ENCODE measurements around the gene SORT1. TPM values are rescaled to one million over a fixed set of nuclear protein-coding genes. Genes with fewer than 3 reads are reported as not detected.
A peak's percentile ranks its signal among the peaks of the same experiment; 100 is the strongest.
"Not testable (repeated sequence)": the region's sequence is repeated elsewhere in the genome, so short reads cannot be mapped to it uniquely, and the experiment has no call there.

SORT1 gene
- total RNA-seq = 100 to 1,000 TPM in 2 of 4 donors, 10 to 100 TPM in 2; 24.8 to 124 (median 96.0) TPM

DNA sequence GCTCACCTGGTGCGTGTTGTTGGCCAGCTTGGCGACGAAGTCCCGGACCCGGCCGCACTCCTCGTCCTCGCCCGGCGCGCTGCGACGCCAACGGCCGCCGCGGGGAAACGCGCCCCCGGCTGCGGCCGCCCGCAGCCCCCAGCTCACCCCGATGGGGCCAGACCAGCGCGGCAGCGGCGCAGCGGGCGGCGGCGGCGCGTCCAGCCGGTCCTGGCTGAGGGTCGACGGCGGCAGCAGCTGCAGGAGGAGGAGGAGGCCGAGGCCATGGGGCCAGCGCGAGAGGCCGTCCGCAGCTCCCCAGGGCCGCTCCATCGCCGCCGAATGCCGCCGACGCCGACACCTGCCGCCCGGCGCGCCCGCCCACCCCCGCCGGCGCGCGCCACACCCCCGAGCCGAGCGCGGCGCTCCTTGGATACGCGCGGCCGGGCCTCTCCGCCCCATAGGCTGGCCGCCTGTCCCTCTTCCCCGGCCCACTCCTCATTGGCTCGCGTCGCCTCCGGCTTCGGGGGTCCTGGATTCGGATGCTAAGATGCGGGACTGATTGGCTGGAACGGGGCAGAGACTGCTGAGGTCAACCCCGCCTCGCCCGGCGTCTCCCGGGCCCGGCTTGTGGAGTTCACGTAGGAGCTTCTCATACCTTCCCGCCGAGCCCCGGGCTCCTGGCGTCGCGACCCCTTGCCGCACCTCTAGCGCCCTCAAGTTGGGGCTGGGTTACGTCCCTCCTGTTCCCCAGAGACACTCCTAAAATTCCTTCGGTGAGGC is at the start of gene SORT1:
TSS of gene SORT1 (minus strand) at position 338 of the 762 bp plus-strand sequence. CDS start at position 312, 26 bp downstream.
- Histone ChIP-seq H3K4me3 (peak within 1 kb of the TSS; percentile 29 to 93 (median 68)), H3K27ac (peak within 1 kb of the TSS; percentile 27 to 92 (median 74)), H3K36me3 (peaks cover 0 to 20% (median 0%) of the 10 kb centered on the region in 3 donors), H3K27me3 (no peaks in the 10 kb centered on the region), H3K4me1 (peaks cover 0 to 39% (median 9%) of the 10 kb centered on the region in 4 donors), H3K9me3 (no peaks in the 10 kb centered on the region)
- DNase-seq = peak; percentile 37 to 88 (median 83)
- TF ChIP-seq, protein P1, sequence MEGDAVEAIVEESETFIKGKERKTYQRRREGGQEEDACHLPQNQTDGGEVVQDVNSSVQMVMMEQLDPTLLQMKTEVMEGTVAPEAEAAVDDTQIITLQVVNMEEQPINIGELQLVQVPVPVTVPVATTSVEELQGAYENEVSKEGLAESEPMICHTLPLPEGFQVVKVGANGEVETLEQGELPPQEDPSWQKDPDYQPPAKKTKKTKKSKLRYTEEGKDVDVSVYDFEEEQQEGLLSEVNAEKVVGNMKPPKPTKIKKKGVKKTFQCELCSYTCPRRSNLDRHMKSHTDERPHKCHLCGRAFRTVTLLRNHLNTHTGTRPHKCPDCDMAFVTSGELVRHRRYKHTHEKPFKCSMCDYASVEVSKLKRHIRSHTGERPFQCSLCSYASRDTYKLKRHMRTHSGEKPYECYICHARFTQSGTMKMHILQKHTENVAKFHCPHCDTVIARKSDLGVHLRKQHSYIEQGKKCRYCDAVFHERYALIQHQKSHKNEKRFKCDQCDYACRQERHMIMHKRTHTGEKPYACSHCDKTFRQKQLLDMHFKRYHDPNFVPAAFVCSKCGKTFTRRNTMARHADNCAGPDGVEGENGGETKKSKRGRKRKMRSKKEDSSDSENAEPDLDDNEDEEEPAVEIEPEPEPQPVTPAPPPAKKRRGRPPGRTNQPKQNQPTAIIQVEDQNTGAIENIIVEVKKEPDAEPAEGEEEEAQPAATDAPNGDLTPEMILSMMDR (IDR thresholded peaks at IDR 0.05) = peak in 2 of 6 experiments; percentile 22 to 26
- TF ChIP-seq POLR2A (IDR thresholded peaks at IDR 0.05) = peak in 1 of 2 donors; percentile 84

DNA sequence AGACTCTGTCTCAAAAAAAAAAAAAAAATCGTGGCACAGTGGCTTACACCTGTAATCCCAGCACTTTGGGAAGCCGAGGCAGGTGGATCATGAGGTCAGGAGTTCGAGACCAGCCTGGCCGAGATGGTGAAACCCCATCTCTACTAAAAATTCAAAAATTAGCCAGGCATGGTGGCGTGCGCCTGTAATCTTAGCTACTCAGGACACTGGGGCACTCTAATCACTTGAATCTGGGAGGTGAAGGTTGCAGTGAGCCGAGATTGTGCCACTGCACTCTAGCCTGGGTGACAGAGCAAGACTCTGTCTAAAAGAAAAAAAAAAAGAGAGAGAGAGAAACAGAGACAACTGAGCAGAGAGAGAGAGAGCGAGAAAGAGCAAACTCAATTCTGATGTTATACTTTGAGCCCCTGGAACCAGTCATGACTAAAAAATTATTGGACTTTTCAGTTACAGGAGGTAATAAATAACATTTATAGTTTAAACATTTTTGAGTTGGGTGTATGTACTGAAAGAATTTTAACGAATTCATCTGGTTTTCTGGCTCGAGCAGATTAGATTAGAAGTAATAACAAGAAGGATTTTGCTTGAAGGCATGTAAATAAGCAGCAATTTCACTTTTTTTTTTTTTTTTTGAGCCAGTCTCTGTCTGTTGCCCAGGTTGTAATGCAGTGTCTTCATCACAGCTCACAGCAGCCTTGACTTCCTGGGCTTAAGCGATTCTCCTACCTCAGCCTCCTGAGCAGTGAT is 48.4 kb upstream of the SORT1 start:
- not testable (repeated sequence) for DNase-seq, H3K36me3 ChIP-seq, H3K4me1 ChIP-seq, H3K9me3 ChIP-seq, H3K4me3 ChIP-seq, H3K27ac ChIP-seq, H3K27me3 ChIP-seq

DNA sequence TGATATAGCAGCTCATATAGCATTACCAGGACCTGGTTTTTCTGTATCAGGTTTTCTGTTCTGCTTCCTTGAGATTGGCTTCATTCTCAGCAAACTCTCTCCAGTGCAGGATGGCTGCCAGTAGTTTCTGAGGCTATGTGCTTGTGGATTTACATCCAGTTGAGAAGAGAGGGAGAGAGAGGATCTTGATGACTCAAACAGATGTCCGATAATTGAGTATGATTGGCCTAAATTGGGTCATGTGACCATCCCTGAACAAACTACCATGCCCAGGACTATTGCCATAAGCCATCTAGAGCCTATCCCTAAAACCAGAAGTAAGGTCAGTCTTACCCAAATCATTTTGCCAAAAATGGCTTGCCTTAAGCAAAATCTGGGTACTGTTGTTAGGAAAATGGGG is 46.6 kb upstream of the SORT1 start:
- Histone ChIP-seq H3K27me3 (no peaks in the 10 kb centered on the region), H3K27ac (no peak overlapping the region), H3K4me1 (no peaks in the 10 kb centered on the region), H3K9me3 (no peaks in the 10 kb centered on the region), H3K4me3 (no peak overlapping the region), H3K36me3 (no peaks in the 10 kb centered on the region)
- DNase-seq = no peak
- TF ChIP-seq, protein P1 (IDR thresholded peaks at IDR 0.05) = no peak
- TF ChIP-seq POLR2A (IDR thresholded peaks at IDR 0.05) = no peak

DNA sequence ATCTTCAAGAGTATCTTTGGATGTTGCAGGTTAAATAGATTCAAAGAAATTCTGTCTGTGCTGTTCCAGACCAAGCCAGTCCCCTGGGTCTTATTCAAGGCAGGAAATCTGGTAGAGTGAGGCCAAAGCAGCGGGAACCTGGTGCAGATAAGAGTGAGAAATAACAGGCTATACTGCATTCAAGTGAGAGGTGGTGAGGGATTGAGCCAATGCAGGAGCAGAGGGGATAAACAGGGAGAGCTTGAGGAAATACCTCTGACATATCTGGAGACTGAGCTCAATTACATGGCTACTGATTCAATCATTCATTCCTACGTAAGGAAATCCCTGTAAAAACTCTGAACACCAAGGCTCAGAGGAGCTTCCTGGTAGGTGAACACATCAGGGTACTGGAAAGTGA is 45.8 kb upstream of the SORT1 start:
- Histone ChIP-seq H3K9me3 (no peaks in the 10 kb centered on the region), H3K4me1 (no peaks in the 10 kb centered on the region), H3K36me3 (no peaks in the 10 kb centered on the region), H3K27ac (no peak overlapping the region), H3K27me3 (no peaks in the 10 kb centered on the region), H3K4me3 (no peak overlapping the region)
- TF ChIP-seq, protein P1 (IDR thresholded peaks at IDR 0.05) = no peak
- no peak for TF ChIP-seq POLR2A (IDR thresholded peaks at IDR 0.05)
- no peak for DNase-seq

DNA sequence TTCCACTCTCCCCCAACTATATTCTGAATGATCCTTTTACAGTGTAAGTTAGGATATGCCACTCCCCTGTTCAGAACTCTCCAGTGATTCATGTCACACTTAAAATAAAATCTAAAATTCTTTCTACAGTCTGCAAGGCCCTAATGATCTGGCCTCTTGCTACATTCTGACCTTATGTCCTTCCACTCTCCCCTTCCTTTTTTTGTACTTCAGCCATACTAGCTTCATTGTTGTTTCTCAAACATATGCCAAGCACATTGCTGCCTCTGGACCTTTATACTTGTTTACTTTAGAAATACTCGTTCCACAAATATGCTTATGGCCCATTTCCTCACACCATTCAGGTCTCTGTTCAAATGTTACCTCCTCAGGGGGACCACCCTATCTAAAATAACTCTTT is 43.4 kb upstream of the SORT1 start:
- Histone ChIP-seq H3K4me3 (no peak overlapping the region), H3K4me1 (no peaks in the 10 kb centered on the region), H3K9me3 (no peaks in the 10 kb centered on the region), H3K36me3 (no peaks in the 10 kb centered on the region), H3K27me3 (no peaks in the 10 kb centered on the region), H3K27ac (no peak overlapping the region)
- DNase-seq = no peak
- TF ChIP-seq, protein P1 (IDR thresholded peaks at IDR 0.05) = no peak
- no peak for TF ChIP-seq POLR2A (IDR thresholded peaks at IDR 0.05)

DNA sequence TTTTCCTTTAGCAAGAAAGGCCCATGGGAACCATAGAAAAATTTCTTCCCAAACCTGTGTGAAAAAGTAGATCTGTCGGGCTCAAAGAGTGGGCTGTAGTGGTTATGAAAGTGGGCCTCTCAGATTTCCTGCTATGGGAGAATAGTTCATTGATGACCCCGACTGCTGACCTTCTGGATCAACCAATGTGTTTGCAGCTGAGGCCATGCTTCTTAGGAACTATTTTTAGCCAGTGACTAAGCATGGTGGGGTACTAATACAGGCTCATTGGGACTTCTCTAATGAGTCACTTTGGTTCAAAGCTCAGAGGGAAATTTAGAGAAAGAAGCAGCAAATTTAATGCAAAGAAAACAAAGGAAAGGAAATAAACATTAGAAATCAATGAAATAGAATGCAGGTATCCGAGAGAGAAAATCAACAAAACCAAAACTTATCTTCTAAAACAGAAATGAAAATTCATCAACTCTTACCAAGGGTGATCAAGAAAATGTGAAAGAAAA is 41.1 kb upstream of the SORT1 start:
- no peaks in the 10 kb centered on the region for H3K36me3 ChIP-seq
- TF ChIP-seq, protein P1 (IDR thresholded peaks at IDR 0.05) = no peak
- no peak for TF ChIP-seq POLR2A (IDR thresholded peaks at IDR 0.05)
- no peaks in the 10 kb centered on the region for H3K9me3 ChIP-seq
- H3K4me3 ChIP-seq = no peak overlapping the region
- H3K4me1 ChIP-seq = no peaks in the 10 kb centered on the region
- no peak overlapping the region for H3K27ac ChIP-seq
- no peaks in the 10 kb centered on the region for H3K27me3 ChIP-seq
- DNase-seq = no peak

Measured in Peyer's patch (tissue), 4 donors.